GM21529 (cell line): ENCODE data around the gene CACNG7.
"Not testable (repeated sequence)": the region's sequence is repeated elsewhere in the genome, so short reads cannot be mapped to it uniquely, and the experiment has no call there.

Source experiments
- ATAC-seq: cut with Tn5 transposase; IDR thresholded peaks from one replicate; pipeline ENCODE4 v1.9.1; 2021; ENCODE audit not compliant: unreplicated experiment

The CACNG7 gene

DNA sequence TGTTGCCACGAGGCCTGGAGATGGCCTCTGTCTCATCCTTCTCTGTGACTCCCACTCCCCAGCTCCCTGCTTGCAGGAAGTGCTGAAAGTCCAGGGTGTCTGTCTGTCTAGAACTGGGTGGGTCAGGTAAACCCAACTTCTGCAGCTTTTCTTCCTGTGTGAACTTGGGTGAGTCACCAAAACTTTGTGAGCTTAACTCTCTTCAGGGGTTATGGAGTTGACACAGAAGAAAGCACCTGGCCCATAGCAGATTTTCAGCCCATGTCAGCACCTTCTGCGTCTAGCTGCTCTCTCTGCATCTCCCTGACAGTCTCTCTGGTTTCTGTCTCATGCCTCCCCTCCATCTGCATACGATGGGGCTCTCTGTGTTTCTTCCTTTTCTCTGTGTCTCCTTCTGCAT, 4.2 kb upstream of the CACNG7 start:
- ATAC-seq: no peak

- no peak for ATAC-seq
These were observed 3.3 kb upstream of the CACNG7 start for GRCh38 chr19:53905787-53906186.

DNA sequence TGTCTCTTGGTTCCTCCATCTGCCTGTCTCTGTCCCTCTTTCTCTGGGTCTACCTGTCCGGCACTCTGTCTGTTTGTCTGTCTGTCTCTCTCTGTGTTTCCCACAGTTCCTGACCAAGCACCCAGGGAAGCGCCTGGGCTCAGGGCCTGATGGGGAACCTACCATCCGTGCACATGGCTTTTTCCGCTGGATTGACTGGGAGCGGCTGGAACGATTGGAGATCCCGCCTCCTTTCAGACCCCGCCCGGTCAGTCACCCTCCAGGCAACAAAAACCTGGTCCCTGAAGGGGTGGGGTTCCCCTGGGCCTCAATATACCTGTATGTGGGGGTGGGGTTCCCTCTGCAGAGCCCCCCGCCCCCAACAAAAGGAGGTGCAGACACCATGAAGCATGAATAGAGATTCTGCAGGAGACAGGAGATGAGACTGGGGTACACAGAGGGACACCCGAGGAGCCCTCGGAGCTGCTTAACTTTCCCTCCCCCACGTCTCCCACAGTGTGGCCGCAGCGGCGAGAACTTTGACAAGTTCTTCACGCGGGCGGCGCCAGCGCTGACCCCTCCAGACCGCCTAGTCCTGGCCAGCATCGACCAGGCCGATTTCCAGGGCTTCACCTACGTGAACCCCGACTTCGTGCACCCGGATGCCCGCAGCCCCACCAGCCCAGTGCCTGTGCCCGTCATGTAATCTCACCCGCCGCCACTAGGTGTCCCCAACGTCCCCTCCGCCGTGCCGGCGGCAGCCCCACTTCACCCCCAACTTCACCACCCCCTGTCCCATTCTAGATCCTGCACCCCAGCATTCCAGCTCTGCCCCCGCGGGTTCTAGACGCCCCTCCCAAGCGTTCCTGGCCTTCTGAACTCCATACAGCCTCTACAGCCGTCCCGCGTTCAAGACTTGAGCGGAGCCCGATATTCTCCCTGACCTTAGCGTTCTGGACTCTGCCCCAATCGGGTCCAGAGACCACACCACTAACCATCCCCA, 2.6 kb upstream of the CACNG7 start:
- ATAC-seq: no peak

DNA sequence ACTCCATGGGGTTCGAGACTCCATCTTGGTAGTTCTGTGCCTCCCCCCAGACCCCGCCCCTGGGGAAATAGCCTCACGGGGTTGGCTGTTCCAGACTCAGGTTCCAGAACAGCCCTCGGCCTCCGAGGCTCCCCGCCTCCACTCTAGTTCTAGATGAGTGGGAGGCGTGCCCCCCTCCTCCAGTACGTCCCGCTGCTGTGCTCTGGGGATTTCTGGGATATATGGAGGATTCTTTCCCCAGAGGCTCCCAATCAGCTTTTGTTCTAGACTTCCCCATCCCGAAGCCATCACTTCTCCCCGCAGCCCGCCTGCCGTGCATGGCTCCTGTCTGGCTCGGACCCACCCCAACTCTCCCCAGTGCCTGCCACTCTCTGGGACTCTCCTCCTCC, 1.9 kb upstream of the CACNG7 start:
- no peak for ATAC-seq

- ATAC-seq: no peak
These were observed 1.4 kb upstream of the CACNG7 start for GRCh38 chr19:53907690-53908089.

DNA sequence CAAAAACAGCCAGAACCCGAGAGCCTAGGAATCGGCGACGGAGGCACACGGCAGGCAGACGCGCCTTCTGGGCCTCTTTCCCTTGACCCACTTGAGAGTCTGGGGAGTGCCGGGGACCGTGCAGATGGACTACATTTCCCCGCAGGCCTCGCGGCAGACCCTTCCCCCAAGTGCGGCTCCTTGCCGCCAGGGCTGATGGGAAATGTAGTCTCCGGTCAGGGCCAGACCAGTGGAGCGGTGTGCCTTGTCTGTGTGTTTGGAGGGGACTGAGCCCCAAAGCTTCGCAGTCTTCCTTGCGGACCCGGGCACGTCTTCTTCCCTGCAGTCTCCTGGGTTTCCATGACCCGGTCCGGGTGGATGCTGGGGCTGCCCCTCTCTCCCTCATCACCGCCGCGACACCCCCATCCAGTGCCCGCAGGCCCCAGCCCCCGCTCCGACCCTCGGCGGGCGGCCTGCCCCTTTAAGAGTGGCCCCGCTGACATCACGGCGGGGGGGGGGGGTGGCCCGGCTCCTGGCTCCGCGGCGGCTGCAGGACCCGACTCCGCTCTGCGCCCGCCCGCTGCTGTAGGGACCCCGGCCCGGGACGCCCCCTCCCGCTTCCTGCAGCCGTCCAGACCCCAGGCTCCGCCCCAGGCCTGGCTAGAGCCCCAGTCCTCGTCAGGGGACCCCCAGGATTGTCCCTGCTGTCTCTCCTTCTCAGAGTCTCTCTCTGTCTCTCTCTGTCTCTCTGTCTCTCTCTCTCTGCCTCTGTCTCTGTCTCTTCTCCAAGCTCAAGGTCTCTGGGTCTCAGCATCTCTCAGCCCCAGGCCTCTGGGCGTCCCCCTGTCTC, 758 bp upstream of the CACNG7 start:
- no peak for ATAC-seq

DNA sequence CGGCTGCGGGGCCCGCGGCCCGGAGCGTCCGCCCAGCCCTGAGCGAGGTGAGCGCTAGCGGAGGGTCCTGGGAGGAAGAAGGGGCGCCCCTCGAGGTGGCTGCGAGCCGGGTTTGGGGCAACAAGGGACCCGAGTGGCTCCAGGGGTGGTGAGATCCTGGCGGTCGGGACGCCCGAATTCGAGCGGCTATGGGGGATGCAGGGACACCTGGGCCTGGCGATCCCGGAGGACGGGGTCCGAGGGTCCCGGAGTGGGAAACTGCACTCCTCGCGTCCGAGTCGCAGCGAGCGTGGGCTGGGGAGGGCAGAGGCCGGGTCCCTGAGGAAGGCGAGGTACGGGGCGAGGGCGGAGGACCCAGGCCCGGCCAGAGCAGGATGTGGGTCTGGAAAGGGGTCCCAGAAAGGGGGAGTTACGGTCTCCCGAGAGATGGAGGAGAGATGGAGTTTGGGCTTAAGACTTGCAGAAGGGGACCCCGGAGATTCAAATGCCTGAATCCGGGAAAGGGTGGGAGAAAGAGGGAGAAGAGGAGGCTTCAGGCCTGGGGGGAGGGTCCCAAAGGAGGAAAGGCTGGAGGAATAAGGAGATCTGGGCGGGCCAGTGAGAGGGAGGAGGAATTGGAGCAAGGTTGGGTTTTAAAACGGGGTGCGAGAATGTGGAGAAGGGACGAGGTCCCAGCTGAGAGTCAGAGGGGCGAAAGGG, 542 bp downstream of the CACNG7 start:
- ATAC-seq: no peak

DNA sequence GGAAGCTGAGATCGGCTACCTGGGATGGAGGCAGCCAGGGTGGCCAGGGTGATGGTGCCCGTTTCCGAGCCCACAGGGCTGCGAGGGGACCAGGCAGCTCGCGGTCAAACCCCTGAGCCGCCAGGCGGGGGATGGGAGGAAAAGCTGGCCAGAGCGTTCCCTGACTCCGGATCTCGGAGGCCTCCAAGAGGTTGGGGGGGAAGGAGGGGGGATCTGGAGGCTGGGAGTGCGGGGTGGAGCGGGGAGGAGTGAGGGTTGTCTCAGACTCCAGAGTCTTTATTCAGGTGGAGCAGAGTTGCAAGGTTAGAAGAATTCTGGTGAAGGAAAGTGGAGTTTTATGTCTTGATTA, 1.1 kb downstream of the CACNG7 start:
- no peak for ATAC-seq

- no peak for ATAC-seq
These were observed 3.6 kb downstream of the CACNG7 start for GRCh38 chr19:53912653-53913052.

GRCh38 chr19:53915000-53915399, 5.9 kb downstream of the CACNG7 start:
- ATAC-seq: no peak

DNA sequence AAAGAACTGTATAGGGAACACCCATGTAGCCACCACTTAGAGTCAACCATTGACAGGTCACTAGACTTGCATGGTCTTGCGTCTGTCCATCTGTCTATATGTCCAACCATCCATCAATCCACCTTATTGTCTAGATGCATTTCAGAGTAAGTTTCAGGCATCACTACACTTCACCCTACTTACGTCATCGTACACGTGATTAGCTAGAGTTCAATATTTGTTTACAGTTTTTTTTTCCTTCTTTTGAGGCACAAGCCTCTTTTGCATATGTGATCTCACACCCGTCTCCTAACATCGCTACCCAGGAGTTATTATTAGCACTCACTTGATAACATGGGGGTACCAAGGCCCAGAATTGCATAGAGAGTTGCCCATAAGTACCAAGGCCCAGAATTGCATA, 6.9 kb downstream of the CACNG7 start:
- ATAC-seq: no peak

DNA sequence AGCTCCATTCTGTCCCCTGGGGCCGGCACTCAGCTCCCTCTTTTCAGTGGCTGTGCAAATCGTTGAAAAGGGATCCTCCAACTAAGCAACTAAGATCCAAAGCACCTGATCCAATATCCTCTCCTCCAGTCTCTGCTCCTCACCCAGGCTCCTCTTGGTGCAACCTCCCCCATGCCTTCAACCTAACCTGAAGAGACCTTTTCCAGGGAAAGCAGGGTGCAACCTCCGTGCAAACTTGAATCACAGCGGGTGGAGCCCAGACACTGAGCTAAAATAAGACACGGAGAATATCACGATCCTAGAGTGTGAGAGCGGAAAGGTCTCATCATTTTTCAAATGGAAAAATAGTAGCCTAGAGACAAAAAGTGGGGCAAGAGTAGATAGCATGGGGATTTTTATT, 8.3 kb downstream of the CACNG7 start:
- ATAC-seq: no peak

DNA sequence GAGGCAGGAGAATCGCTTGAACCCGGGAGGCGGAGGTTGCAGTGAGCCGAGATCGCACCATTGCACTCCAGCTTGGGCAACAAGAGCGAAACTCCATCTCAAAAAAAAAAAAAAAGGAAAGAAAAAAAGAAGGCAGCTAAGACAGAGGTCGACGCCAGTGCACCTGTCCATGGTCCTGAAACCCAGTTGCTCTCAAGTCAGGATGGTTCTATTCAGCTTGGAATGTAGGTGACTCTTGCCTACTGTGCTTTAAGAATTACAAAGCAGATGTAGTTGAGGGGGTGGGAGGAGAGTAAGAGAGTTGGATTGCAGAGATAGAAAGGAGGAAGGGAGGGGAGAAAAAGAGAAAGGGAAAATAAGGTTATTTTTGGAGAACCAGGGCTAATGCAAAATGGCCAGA, 18.7 kb downstream of the CACNG7 start:
- ATAC-seq: no peak

- ATAC-seq: no peak
These were observed 27.0 kb downstream of the CACNG7 start for GRCh38 chr19:53936029-53936428.

DNA sequence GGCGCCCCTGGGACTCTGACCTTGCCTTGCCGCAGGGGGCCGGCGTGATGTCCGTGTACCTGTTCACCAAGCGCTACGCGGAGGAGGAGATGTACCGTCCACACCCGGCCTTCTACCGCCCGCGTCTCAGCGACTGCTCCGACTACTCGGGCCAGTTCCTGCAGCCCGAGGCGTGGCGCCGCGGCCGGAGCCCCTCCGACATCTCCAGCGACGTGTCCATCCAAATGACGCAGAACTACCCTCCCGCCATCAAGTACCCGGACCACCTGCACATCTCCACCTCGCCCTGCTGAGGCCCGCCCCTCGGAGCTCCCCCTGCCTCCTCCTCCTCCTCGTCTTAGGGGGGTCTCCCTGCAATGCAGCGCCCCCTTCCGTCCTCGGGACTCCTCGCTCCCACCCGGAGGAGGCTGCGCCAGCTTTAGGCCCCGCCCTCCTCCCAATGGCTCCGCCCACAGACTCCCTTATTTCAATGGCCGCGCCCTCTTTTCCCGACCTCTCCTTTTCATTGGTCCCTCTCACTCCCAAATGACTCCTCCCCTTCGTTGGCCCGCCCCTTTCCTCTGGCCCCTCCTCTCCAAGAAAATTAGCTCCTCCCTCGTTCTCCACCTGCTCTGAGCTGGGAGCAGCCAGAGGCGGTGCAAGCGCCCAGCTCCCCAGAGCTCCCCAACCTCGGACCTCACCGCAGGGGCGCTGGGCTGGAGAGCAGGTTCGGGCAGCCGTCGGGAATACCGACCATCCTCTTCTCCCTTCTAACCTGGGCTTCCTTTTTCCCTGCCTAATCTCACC, 33.1 kb downstream of the CACNG7 start:
- no peak for ATAC-seq

DNA sequence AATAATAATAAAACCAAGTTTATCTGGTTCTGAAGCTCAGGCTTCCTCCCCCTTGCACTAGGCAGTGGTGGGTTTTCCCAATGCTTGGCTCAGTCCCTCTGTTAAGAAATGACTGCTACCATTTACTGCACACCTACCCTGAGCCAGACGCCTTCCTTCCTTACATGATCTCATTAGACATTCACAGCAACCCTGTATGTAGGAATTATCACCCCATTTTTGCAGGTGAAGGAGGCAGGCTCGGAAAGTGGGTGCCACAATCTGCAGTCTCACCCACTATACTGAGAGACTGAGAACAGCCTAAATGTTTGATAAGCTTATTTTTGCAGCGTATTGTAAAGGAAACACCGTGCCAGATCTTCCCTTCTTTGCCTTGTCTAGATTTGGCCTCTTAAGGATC, 35.3 kb downstream of the CACNG7 start:
- ATAC-seq: no peak

DNA sequence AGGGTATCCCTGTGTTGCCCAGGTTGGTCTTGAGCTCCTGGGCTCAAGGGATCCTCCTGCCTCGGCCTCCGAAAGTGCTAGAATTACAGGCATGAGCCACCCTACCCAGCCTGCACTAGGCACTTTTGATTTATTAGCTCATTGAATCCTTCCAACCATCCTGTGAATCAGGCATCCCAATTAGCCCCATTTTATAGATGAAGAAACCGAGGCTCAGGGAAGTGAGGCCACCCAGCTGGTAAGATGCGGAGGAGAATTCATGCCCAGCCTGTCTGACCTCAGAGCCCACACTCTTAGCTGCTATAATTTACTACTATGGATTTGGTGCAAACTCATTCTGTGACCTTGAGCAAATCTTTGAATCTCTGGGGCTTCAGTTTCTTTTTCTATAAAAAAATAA, 35.9 kb downstream of the CACNG7 start:
- no peak for ATAC-seq

DNA sequence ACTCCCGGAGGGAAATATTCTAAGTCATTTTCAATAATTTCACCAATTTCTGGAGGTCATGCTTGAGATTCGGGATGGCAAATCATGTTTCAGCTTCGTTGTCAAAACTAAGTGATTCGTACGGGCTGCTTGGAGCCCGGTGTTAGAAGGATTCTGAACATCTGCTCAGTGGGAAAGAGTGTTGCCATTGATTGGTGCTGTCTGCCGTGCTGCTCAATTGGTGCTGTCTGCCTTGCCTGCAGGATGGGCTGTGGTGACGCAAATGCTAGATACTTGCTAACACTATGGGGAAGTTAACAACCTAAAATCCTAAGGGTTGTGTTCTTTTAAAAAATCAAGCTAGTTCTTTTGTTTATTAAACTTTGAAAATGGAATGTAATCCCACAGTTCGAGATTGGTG, 36.4 kb downstream of the CACNG7 start:
- ATAC-seq: no peak

GRCh38 chr19:53945998-53946397, 36.9 kb downstream of the CACNG7 start:
- no peak for ATAC-seq

- ATAC-seq: no peak
These were observed 38.5 kb downstream of the CACNG7 start for GRCh38 chr19:53947624-53948023.

GRCh38 chr19:53948611-53949010, 39.5 kb downstream of the CACNG7 start:
- ATAC-seq: not testable (repeated sequence)
